Nephron (organoid): ENCODE data around the gene HECW1.

Source experiments
- H3K27ac Mint-ChIP-seq, 3 experiments: 2 replicates each; pipeline ENCODE4 v1.8.0; 2020; ENCODE audit warnings: mixed read lengths in 3 of 3, mild to moderate bottlenecking in 2 of 3, moderate library complexity in 1 of 3
- H3K27me3 Mint-ChIP-seq: 2 replicates; pipeline ENCODE4 v1.8.0; 2021; ENCODE audit warnings: low read depth, mild to moderate bottlenecking, moderate library complexity, mixed read lengths
- H3K36me3 Mint-ChIP-seq: 2 replicates; pipeline ENCODE4 v1.8.0; 2020; ENCODE audit warnings: low read depth, mixed read lengths
- H3K4me1 Mint-ChIP-seq: 2 replicates; pipeline ENCODE4 v1.8.0; 2020; ENCODE audit warnings: mixed read lengths
- H3K4me3 Mint-ChIP-seq, 3 experiments: 2 replicates each; pipeline ENCODE4 v1.8.0; 2020; ENCODE audit warnings: mild to moderate bottlenecking in 3 of 3, mixed read lengths in 3 of 3, moderate library complexity in 2 of 3
- H3K9me3 Mint-ChIP-seq: 2 replicates; pipeline ENCODE4 v1.8.0; 2020; ENCODE audit warnings: mixed read lengths
- TF ChIP-seq, protein P1 (sequence below), 3 experiments: fragments of 200-600 bp; sonication (generic); IDR thresholded peaks; one replicate each; pipeline ENCODE4 v1.5.0; 2021; ENCODE audit warnings: antibody characterized with exemption in 3 of 3; ENCODE audit not compliant: unreplicated experiment in 3 of 3

HECW1 gene

DNA sequence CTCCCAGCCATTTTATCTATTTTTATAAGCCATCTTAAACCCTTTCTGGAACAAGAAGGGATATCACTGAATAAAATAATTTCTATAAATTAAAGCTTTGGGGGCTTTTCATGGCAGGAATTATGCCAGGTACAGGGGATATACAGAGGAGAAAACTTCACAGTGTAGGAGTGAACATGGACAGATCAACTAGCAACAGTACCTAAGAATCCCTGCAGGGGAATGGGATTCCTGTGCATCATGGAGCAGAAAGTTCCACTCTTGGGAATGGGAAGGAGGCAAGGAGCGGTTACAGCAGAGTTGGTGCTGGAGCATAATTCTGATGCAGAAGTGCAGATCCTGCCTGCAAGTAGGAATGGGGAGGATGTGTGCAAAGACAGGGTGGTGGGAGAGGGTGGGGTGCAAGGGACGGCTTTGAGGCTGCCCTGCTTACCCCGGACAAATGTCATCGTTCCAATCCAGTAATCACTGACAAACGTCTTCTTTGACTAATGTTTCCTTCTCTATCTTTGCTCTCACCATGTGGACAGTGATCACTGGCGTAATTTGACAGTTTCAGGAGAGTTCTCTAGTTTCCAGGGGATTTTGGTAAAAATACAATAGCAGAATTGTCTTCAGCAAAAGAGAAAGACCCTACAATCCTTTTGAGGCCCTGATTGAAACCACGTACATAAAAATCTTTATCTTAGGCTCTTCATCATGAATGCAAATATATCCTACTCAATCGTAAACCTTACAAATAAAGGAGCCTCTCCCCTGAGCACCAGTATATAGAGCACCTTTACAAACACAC, 196.7 kb downstream of the HECW1 start:
- Mint-ChIP-seq H3K4me1 (peaks cover 5% of the 10 kb centered on the region), H3K4me3 (no peak overlapping the region), H3K36me3 (no peaks in the 10 kb centered on the region), H3K27ac (peak overlapping the region in 1 of 3 experiments; percentile 38), H3K27me3 (no peaks in the 10 kb centered on the region), H3K9me3 (no peaks in the 10 kb centered on the region)
- TF ChIP-seq, protein P1, sequence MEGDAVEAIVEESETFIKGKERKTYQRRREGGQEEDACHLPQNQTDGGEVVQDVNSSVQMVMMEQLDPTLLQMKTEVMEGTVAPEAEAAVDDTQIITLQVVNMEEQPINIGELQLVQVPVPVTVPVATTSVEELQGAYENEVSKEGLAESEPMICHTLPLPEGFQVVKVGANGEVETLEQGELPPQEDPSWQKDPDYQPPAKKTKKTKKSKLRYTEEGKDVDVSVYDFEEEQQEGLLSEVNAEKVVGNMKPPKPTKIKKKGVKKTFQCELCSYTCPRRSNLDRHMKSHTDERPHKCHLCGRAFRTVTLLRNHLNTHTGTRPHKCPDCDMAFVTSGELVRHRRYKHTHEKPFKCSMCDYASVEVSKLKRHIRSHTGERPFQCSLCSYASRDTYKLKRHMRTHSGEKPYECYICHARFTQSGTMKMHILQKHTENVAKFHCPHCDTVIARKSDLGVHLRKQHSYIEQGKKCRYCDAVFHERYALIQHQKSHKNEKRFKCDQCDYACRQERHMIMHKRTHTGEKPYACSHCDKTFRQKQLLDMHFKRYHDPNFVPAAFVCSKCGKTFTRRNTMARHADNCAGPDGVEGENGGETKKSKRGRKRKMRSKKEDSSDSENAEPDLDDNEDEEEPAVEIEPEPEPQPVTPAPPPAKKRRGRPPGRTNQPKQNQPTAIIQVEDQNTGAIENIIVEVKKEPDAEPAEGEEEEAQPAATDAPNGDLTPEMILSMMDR (IDR thresholded peaks at IDR 0.05; ENCODE audit: unreplicated experiment in 3 of 3) = no peak

DNA sequence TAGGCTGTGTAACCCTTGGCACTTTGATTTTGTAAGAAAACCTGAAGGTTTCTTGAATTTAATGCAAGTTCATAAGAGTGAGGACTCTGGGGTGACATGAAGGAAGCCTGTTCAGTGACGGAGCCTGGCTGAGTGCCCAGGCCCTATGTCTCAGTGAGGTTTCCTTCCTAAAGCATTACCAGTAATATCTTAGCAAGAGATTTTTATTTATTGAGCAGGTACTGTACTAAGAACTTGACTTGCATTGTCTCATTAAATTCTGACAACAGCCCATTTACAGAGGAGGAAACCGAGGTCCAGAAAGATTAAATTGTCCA, 197.2 kb downstream of the HECW1 start:
- no peaks in the 10 kb centered on the region for H3K36me3 Mint-ChIP-seq
- H3K27me3 Mint-ChIP-seq = no peaks in the 10 kb centered on the region
- no peaks in the 10 kb centered on the region for H3K9me3 Mint-ChIP-seq
- H3K4me1 Mint-ChIP-seq = peaks cover 5% of the 10 kb centered on the region
- no peak overlapping the region for H3K27ac Mint-ChIP-seq
- no peak overlapping the region for H3K4me3 Mint-ChIP-seq
- TF ChIP-seq, protein P1 (IDR thresholded peaks at IDR 0.05; ENCODE audit: unreplicated experiment in 3 of 3) = no peak

DNA sequence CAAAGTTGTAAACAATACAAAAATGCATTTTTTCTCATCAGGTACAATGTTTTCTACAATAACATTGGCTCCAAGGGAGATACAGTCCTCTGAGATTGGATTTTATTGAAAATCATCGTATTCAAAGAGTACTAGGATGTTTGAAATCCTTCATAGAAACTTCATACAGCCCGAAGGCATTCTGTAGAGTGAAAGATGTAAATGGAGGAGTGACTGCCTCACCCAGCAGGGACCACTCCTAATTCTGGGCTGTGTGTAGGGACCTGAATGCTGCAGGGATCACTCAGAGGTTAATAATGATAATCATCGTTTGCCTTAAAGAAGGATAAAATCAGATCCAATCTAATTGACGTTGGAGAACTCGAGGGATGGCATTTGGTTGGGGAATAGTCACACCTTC, 198.6 kb downstream of the HECW1 start:
- H3K27me3 Mint-ChIP-seq = no peaks in the 10 kb centered on the region

DNA sequence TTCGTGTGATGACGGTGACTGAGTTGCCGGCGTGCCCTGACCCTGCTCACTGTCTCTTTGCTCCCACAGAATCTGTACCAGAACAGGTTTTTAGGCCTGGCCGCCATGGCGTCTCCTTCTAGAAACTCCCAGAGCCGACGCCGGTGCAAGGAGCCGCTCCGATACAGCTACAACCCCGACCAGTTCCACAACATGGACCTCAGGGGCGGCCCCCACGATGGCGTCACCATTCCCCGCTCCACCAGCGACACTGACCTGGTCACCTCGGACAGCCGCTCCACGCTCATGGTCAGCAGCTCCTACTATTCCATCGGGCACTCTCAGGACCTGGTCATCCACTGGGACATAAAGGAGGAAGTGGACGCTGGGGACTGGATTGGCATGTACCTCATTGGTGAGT, 199.2 kb downstream of the HECW1 start:
- TF ChIP-seq, protein P1 (IDR thresholded peaks at IDR 0.05; ENCODE audit: unreplicated experiment in 3 of 3) = no peak
- Mint-ChIP-seq H3K9me3 (no peaks in the 10 kb centered on the region), H3K4me1 (peaks cover 5% of the 10 kb centered on the region), H3K27ac (no peak overlapping the region), H3K4me3 (no peak overlapping the region), H3K36me3 (no peaks in the 10 kb centered on the region), H3K27me3 (no peaks in the 10 kb centered on the region)

More for the DNA sequence above, 198.6 kb downstream of the HECW1 start:
- no peaks in the 10 kb centered on the region for H3K9me3 Mint-ChIP-seq
- H3K27ac Mint-ChIP-seq = no peak overlapping the region
- H3K4me1 Mint-ChIP-seq = peaks cover 5% of the 10 kb centered on the region
- TF ChIP-seq, protein P1 (IDR thresholded peaks at IDR 0.05; ENCODE audit: unreplicated experiment in 3 of 3) = no peak
- H3K4me3 Mint-ChIP-seq = no peak overlapping the region
- no peaks in the 10 kb centered on the region for H3K36me3 Mint-ChIP-seq

DNA sequence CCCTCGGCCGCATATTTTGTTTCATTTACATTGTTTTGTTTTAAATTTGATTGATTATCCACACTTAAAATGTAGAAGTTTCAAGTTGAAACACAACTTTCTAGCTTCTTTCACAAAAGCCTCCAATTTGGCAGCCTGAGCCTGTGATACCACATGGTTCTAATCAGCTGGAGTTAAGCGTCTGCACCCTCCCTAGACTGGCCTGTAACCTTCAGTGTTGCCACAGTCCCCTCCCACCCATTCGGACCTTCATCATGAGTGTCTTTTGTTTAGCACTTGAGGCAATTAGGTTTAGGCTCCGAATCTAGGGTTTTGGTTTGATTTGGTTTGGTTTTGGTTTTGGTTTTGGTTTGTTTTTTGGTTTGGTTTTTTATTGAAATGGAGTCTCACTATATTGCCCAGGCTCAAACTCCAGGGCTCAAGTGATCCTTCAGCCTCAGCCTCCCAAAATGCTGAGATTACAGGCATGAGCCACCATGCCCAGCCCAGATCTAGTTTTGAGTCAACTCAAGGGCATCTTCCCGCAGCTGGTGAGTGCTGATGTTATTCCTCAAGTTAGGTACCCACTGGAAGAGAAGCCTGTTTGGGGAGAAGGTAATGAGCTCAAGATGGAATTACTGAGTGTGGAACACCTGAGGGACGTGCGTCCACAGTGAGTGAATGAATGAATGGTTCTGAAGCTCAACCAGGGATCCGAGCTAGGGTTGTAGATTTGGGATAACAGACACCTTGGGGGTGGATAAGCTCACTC, 201.4 kb downstream of the HECW1 start:
- TF ChIP-seq, protein P1 (IDR thresholded peaks at IDR 0.05; ENCODE audit: unreplicated experiment in 3 of 3) = no peak
- H3K4me1 Mint-ChIP-seq = no peaks in the 10 kb centered on the region

More for the DNA sequence above, 201.4 kb downstream of the HECW1 start:
- no peaks in the 10 kb centered on the region for H3K36me3 Mint-ChIP-seq
- H3K27me3 Mint-ChIP-seq = no peaks in the 10 kb centered on the region
- H3K4me3 Mint-ChIP-seq = no peak overlapping the region
- H3K27ac Mint-ChIP-seq = no peak overlapping the region
- no peaks in the 10 kb centered on the region for H3K9me3 Mint-ChIP-seq
